Prostate gland (tissue), 2 donors: ENCODE measurements around the gene CENPQ.

Source experiments
- CTCF ChIP-seq, 4 experiments: fragments of 200-600 bp in 2 of 4; fragments of 450-650 bp in 2 of 4; sonication (generic) in 2 of 4; IDR thresholded peaks; 1 replicate in 3 of 4; 2 replicates in 1 of 4; pipeline ENCODE4 v1.5.1; 2016 to 2019; ENCODE audit warnings: antibody characterized with exemption in 4 of 4, mild to moderate bottlenecking in 2 of 4, moderate library complexity in 2 of 4
- POLR2A ChIP-seq: fragments of 450-650 bp; IDR thresholded peaks from one replicate; pipeline ENCODE4 v1.6.1; 2016; ENCODE audit warnings: antibody characterized with exemption, mild to moderate bottlenecking

GRCh38 chr6:49530141-49530776, 67.1 kb downstream of the CENPQ start:
- TF ChIP-seq CTCF (IDR thresholded peaks at IDR 0.05) (no peak), POLR2A (no peak)
